ENCODE results near the gene NOS3. TPM values are rescaled to one million over a fixed set of nuclear protein-coding genes. Genes with fewer than 3 reads are reported as not detected.

NOS3 gene
- total RNA-seq, 1 donor from 2014 or later, result 12.6 TPM

DNA sequence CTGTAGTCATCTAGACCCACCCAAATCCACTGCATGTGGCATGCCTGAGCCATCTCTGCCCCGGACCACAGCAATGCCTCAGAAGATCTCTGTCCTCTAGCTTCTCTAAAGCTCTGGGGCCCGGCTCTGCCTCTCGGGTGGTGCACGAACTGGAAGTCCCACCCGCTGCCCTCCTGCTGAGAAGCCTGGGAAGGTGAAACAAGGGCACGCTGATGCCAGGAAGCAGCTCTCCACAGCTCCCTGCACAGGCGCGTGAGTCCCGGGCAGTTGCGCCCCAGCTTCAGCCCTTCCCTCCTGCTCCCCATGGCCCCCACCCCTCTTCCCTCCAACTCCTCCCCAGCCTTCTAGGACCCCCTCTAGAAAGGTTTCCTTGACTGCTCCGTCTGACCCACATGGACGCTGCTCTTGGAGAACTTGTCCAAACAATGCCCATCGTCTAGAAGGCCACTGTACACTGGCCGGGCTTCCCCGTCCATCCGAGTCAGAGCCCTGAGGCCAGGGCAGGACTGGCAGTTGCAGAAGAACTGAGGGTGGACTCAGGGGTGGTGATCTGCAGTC lies 25.5 kb upstream of the NOS3 start:
- Histone ChIP-seq H3K9me3 (replicated peaks) (no peaks in the 10 kb centered on the region), H3K27me3 (ENCODE audit: low read depth) (peaks cover 77% of the 10 kb centered on the region), H3K4me1 (peaks cover 97% of the 10 kb centered on the region), H3K36me3 (no peaks in the 10 kb centered on the region), H3K27ac (replicated peaks) (peak overlapping the region; percentile 96), H3K4me3 (peak overlapping the region; percentile 48)
- no peak for TF ChIP-seq CTCF (IDR thresholded peaks at IDR 0.05; ENCODE audit: borderline replicate concordance)
- peak; percentile 48 for DNase-seq
- intact Hi-C loops (cut with micrococcal nuclease), result no loop called here

DNA sequence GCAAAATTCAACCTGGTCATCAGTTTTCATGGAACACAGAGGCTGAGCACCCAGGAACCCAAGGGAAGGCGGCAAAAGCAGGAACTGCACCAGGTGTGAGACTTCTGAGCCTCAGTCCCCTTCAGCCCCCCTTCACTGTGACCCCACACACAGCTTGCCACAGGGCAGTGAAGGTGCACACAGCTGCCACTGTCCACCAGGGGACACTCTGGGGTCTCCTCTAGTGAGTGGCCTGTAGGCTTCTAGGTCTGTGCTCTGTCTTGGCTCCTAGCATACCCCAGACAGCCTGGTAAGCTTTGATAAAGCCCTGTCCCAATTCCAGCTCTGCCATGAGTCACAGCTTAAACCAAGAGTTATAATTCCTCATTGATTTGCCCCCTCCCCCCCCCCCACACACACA lies 24.8 kb upstream of the NOS3 start:
- H3K9me3 ChIP-seq (replicated peaks), result no peaks in the 10 kb centered on the region
- H3K27ac ChIP-seq (replicated peaks), result peak overlapping the region; percentile 96
- peak; percentile 55 for TF ChIP-seq CTCF (IDR thresholded peaks at IDR 0.05; ENCODE audit: borderline replicate concordance)
- DNase-seq, result peak; percentile 17
- peaks cover 76% of the 10 kb centered on the region for H3K27me3 ChIP-seq (ENCODE audit: low read depth)
- H3K4me1 ChIP-seq, result peaks cover 97% of the 10 kb centered on the region
- no peaks in the 10 kb centered on the region for H3K36me3 ChIP-seq
- peak overlapping the region; percentile 48 for H3K4me3 ChIP-seq
- intact Hi-C loops (cut with micrococcal nuclease), result no loop called here

DNA sequence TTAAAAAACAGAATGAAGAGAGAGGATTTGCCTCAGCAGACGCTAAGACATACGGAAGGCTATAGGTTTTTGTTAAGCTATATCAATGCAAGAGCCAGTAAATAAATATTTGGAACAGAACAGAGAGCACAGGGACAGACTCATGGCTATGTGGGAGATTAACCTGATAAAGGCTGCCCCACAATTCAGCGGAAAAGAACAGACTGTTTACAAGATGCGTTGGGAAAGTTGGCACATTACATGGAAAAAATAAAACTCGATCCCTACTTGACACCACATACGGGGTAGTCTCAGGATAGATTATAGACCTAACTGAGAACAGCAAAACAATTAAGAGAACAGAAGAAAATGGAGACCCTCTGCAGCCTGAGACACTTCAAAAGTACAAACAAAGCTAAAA lies 23.5 kb upstream of the NOS3 start:
- Histone ChIP-seq H3K27ac (replicated peaks) (peak overlapping the region; percentile 96), H3K4me3 (peak overlapping the region; percentile 4), H3K36me3 (no peaks in the 10 kb centered on the region), H3K27me3 (ENCODE audit: low read depth) (peaks cover 75% of the 10 kb centered on the region), H3K4me1 (peaks cover 97% of the 10 kb centered on the region), H3K9me3 (replicated peaks) (no peaks in the 10 kb centered on the region)
- no peak for TF ChIP-seq CTCF (IDR thresholded peaks at IDR 0.05; ENCODE audit: borderline replicate concordance)
- intact Hi-C loops (cut with micrococcal nuclease), result no loop called here
- no peak for DNase-seq

DNA sequence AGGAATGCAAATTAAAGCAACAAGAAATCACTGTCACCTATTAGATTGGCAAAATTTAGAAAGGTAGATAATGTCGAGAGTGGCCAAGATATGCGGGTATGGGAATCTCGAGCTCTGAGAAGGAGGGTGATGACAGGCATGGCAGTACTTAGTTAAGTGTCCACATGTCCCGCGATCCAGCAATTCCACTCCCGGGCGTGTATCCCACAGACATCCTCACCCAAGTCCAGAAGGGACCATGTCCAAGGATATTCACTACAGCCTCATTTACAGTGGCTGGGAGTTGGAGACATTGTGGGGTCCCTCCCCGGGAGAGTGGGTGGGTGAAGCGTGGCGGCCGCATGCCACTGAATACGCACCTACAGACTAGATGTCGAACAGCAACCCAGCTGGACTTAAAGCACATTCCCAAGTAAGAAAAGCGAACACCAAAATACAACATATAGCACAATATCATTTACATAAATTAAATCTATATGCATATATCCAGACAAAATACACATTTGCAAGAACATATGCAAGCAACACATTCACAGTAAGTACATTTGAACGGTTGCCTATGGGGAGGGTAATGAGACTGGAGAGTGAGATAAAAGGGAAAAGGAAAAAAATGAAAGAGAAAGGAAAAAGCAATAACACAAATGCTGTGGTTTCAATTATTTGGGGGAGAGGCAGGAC lies 22.6 kb upstream of the NOS3 start:
- no peaks in the 10 kb centered on the region for H3K9me3 ChIP-seq (replicated peaks)
- intact Hi-C loops (cut with micrococcal nuclease), result no loop called here
- no peaks in the 10 kb centered on the region for H3K36me3 ChIP-seq
- DNase-seq, result peak; percentile 57
- H3K27ac ChIP-seq (replicated peaks), result peak overlapping the region; percentile 96
- H3K27me3 ChIP-seq (ENCODE audit: low read depth), result peaks cover 66% of the 10 kb centered on the region
- H3K4me1 ChIP-seq, result peaks cover 97% of the 10 kb centered on the region
- H3K4me3 ChIP-seq, result peak overlapping the region; percentile 21
- no peak for TF ChIP-seq CTCF (IDR thresholded peaks at IDR 0.05; ENCODE audit: borderline replicate concordance)

- intact Hi-C loops (cut with micrococcal nuclease), result no loop called here
- Histone ChIP-seq H3K9me3 (replicated peaks) (no peaks in the 10 kb centered on the region), H3K27ac (replicated peaks) (peak overlapping the region; percentile 96), H3K4me1 (peaks cover 97% of the 10 kb centered on the region), H3K4me3 (peak overlapping the region; percentile 21), H3K36me3 (no peaks in the 10 kb centered on the region), H3K27me3 (ENCODE audit: low read depth) (peaks cover 67% of the 10 kb centered on the region)
- DNase-seq, result no peak
- TF ChIP-seq CTCF (IDR thresholded peaks at IDR 0.05; ENCODE audit: borderline replicate concordance), result no peak
Observed at GRCh38 chr7:150968734-150969372, 22.0 kb upstream of the NOS3 start.

Data from left ventricle myocardium inferior (tissue), 1 donor.